ENCODE results near the gene SGSM2.

The SGSM2 gene

DNA sequence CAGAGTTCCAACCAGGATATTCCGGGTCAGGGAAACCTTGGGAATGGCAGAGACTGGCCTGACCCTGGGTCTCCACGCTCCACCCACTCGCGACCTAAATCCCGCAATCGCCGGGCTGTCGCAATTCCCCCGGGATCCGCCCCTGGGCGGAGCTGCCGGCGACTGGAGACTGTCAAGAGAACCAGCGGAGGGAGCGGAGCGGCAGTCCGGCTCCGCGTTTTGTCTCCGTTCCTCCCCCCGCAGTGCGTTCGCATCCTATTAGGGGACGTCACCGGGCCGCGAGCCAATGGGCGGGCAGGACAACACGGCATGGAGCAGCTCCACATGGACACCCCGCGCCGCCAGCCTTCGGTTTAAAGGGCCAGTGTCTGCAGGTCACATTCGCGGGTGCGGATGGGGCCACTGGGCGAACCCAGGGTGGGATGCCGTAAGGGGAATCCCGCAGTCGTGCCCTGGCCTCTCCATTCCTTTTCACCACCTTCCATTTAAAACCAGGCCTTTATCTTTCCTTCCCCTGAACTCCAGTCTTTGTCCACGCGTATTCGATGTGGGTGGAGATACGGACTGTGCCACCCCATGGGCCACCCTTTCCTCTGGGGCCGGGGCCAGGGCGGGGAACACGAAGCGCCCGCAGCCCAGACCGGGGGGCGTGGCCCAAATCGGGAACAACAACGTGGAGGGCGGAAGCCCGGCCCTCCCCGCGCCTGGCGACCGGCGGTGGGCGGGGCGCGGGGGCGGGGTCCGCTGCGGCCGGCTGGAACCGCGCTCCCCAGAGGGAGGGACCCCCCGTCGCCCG, 64.3 kb downstream of the SGSM2 start:
- TF ChIP-seq TAF1 (IDR thresholded peaks at IDR 0.05; ENCODE audit: borderline replicate concordance, insufficient read depth, low read length) (peak; percentile 14; the same call in 1 of the 2 replicates), SIN3A (IDR thresholded peaks at IDR 0.05; ENCODE audit: borderline replicate concordance, insufficient read depth, low read length) (peak; percentile 97), POLR2AphosphoS5 (IDR thresholded peaks at IDR 0.05; ENCODE audit: low read depth, low read length) (no peak), FOXP2 (optimal IDR thresholded peaks at IDR 0.05; ENCODE audit: borderline replicate concordance, extremely low read depth, extremely low read length, insufficient read depth) (no peak)
- TF ChIP-seq, protein P1, sequence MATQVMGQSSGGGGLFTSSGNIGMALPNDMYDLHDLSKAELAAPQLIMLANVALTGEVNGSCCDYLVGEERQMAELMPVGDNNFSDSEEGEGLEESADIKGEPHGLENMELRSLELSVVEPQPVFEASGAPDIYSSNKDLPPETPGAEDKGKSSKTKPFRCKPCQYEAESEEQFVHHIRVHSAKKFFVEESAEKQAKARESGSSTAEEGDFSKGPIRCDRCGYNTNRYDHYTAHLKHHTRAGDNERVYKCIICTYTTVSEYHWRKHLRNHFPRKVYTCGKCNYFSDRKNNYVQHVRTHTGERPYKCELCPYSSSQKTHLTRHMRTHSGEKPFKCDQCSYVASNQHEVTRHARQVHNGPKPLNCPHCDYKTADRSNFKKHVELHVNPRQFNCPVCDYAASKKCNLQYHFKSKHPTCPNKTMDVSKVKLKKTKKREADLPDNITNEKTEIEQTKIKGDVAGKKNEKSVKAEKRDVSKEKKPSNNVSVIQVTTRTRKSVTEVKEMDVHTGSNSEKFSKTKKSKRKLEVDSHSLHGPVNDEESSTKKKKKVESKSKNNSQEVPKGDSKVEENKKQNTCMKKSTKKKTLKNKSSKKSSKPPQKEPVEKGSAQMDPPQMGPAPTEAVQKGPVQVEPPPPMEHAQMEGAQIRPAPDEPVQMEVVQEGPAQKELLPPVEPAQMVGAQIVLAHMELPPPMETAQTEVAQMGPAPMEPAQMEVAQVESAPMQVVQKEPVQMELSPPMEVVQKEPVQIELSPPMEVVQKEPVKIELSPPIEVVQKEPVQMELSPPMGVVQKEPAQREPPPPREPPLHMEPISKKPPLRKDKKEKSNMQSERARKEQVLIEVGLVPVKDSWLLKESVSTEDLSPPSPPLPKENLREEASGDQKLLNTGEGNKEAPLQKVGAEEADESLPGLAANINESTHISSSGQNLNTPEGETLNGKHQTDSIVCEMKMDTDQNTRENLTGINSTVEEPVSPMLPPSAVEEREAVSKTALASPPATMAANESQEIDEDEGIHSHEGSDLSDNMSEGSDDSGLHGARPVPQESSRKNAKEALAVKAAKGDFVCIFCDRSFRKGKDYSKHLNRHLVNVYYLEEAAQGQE (IDR thresholded peaks at IDR 0.05; ENCODE audit: insufficient read depth in 1 of 2, low read depth in 2 of 2, low read length in 2 of 2): peak in 1 of 2 experiments; percentile 19; a peak in 1 of 4 replicates

DNA sequence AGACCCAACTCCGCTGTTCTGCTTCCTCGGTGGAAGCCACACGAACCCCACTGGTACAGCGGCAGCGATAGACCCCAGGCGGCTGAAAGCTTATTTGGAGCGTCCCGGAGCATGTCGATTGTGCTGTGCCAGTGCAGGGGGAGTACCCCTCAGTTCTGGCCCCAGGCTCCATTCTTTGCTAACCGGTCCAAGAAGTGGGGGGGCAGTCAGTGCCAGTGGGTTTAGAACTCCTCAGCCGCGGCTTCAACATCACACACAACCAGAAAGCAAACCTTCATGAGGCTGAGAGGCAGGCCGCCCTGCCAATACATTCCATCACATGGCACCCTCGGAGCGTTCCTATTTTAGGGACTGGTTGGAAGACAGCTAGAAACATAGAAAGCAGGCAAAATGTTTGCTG, 65.2 kb downstream of the SGSM2 start:
- TF ChIP-seq, protein P1 (IDR thresholded peaks at IDR 0.05; ENCODE audit: insufficient read depth in 1 of 2, low read depth in 2 of 2, low read length in 2 of 2): no peak
- TF ChIP-seq SIN3A (IDR thresholded peaks at IDR 0.05; ENCODE audit: borderline replicate concordance, insufficient read depth, low read length): no peak
- TF ChIP-seq TAF1 (IDR thresholded peaks at IDR 0.05; ENCODE audit: borderline replicate concordance, insufficient read depth, low read length): no peak

DNA sequence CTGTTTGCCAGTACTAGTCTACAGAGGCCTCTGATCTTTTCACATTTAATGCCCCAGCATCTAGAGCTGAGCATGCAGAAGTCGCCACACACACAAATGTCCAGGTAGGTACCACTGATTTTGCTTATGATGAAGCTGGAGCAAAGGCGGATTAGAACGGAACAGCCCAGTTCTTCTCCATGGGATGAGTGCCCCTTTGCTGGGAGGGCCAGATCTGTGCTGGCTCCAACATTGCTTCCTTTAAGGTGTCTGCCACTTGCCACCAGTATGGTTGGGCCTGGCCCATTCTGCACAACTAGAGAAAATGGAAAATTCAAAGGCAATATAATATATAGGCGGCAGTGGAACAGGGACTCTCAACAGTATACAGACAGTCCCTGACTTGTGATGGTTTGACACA, 65.7 kb downstream of the SGSM2 start:
- TF ChIP-seq TAF1 (IDR thresholded peaks at IDR 0.05; ENCODE audit: borderline replicate concordance, insufficient read depth, low read length) (no peak), POLR2AphosphoS5 (IDR thresholded peaks at IDR 0.05; ENCODE audit: low read depth, low read length) (no peak), SIN3A (IDR thresholded peaks at IDR 0.05; ENCODE audit: borderline replicate concordance, insufficient read depth, low read length) (no peak), FOXP2 (optimal IDR thresholded peaks at IDR 0.05; ENCODE audit: borderline replicate concordance, extremely low read depth, extremely low read length, insufficient read depth) (no peak)
- TF ChIP-seq, protein P1 (IDR thresholded peaks at IDR 0.05; ENCODE audit: insufficient read depth in 1 of 2, low read depth in 2 of 2, low read length in 2 of 2): no peak

DNA sequence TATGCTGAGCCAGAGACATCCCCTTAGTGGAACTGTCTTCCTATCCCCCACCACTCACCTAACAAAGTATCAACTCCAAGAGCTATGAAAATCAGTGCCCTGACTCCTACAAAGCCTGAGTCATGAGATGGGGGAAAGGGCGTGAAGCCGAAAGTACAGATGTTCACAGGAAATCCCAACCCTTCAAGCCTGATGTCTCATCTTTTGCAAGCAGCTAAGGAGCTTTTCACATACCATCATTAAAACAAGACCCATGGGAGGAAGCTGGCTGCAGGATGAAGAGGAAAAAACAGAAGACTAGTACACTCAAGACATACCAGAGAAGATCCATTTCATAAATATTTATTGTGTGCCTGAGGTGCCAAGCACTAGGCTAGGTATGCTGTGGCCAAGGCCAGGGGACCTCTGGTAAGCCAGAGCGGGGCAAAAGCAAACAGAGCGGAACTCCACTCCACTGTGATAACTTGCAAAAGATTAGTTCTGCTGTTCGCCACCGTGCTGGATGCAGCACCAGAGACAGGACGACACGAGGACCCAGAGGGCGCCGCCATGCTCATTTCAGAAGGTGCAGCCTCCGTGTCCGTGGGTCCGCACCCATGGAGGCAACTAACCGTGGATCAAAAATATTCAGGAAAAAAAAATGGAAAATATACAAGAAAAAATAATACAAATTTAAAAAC, 68.1 kb downstream of the SGSM2 start:
- TF ChIP-seq SIN3A (IDR thresholded peaks at IDR 0.05; ENCODE audit: borderline replicate concordance, insufficient read depth, low read length) (no peak), POLR2AphosphoS5 (IDR thresholded peaks at IDR 0.05; ENCODE audit: low read depth, low read length) (no peak), FOXP2 (optimal IDR thresholded peaks at IDR 0.05; ENCODE audit: borderline replicate concordance, extremely low read depth, extremely low read length, insufficient read depth) (no peak), TAF1 (IDR thresholded peaks at IDR 0.05; ENCODE audit: borderline replicate concordance, insufficient read depth, low read length) (no peak)
- TF ChIP-seq, protein P1 (IDR thresholded peaks at IDR 0.05; ENCODE audit: insufficient read depth in 1 of 2, low read depth in 2 of 2, low read length in 2 of 2): no peak
